ENCODE results near the gene CEP72. TPM values are rescaled to one million over a fixed set of nuclear protein-coding genes. Genes with fewer than 3 reads are reported as not detected.

Gene CEP72
- total and polyA plus RNA-seq, 2 donors (not counting 1 experiment from before 2014, with no cell fraction given): 7.7 to 32.9 TPM

- ATAC-seq (ENCODE audit: low read depth): no peak
Measured at GRCh38 chr5:616484-617039, 4.4 kb downstream of the CEP72 start.

More at GRCh38 chr5:616484-617039, 4.4 kb downstream of the CEP72 start:
- Histone ChIP-seq H4K20me1 (ENCODE audit: control insufficient read depth, insufficient read depth, low read length, poor library complexity, severe bottlenecking) (no peaks in the 10 kb centered on the region), H3K4me1 (ENCODE audit: control insufficient read depth in 2 of 2, insufficient read depth in 2 of 2, low read length in 2 of 2) (peaks cover 7 to 9% of the 10 kb centered on the region in 2 donors), H3K4me2 (replicated peaks; ENCODE audit: low read depth, low read length, poor library complexity, severe bottlenecking) (no peak overlapping the region), H2AFZ (ENCODE audit: insufficient read depth, low read depth, low read length, poor library complexity, severe bottlenecking) (no peak overlapping the region), H3K27me3 (replicated peaks in 1 of 4; ENCODE audit: control extremely low read depth in 1 of 4, control insufficient read depth in 3 of 4, insufficient read depth in 4 of 4, low read length in 3 of 4) (no peaks in the 10 kb centered on the region), H3K36me3 (replicated peaks in 1 of 2; ENCODE audit: control extremely low read depth in 1 of 2, control insufficient read depth in 1 of 2, extremely low read depth in 1 of 2, insufficient read depth in 2 of 2, low read length in 1 of 2) (peaks cover 0 to 20% of the 10 kb centered on the region in 2 experiments), H3K4me3 (ENCODE audit: control extremely low read depth in 1 of 5, extremely low read depth in 1 of 5, insufficient read depth in 1 of 5, low read depth in 2 of 5, low read length in 4 of 5) (no peak overlapping the region), H3K79me2 (ENCODE audit: control insufficient read depth, insufficient read depth, low read length) (peaks cover 51% of the 10 kb centered on the region), H3K27ac (ENCODE audit: low read length in 2 of 2) (no peak overlapping the region), H3K9me3 (ENCODE audit: control extremely low read depth in 1 of 3, control insufficient read depth in 2 of 3, insufficient read depth in 1 of 3, low read length in 2 of 3) (no peaks in the 10 kb centered on the region), H3K9ac (ENCODE audit: low read length) (no peak overlapping the region)
- Mint-ChIP-seq H3K27me3 (no peaks in the 10 kb centered on the region), H3K27ac (no peak overlapping the region), H3K9me3 (ENCODE audit: insufficient read depth) (no peaks in the 10 kb centered on the region), H3K4me3 (no peak overlapping the region), H3K4me1 (peaks cover 14% of the 10 kb centered on the region)
- no peak for DNase-seq
- TF ChIP-seq CTCF (IDR thresholded peaks at IDR 0.05): no peak
- no peak for TF ChIP-seq EZH2 (IDR thresholded peaks at IDR 0.05; ENCODE audit: borderline replicate concordance, insufficient read depth, low read depth, low read length, poor library complexity, severe bottlenecking)
- intact Hi-C loops (cut with micrococcal nuclease): loop anchor here (10.0 kb wide), 1 partner anchor 172 kb away; the partner anchor contains the start of gene EXOC3
- 88% methylated on average over 13 of the region's 13 CpGs for WGBS (ENCODE audit: insufficient coverage)
- POLR2A ChIA-PET: no interaction called here
- CTCF ChIA-PET: interaction anchor here (1.2 kb wide), 1 partner anchor 171 kb away, joined by 4 read pairs; no protein-coding TSS in a partner anchor

Measured in B cell (primary cell).